CD4-positive, CD25-positive, alpha-beta regulatory T cell (primary cell): ENCODE measurements around the gene SH2D4B. TPM values are rescaled to one million over a fixed set of nuclear protein-coding genes. Genes with fewer than 3 reads are reported as not detected.
"Not testable (repeated sequence)": the region's sequence is repeated elsewhere in the genome, so short reads cannot be mapped to it uniquely, and the experiment has no call there.

Experiments used
- ATAC-seq, 2 donors: fragments of 150-1000 bp; cut with Tn5 transposase; one replicate each; pipeline ENCODE4 v1.10.0; 2021; ENCODE audit warnings: low read depth in 2 of 2, moderate number of reproducible peaks in 2 of 2, moderate library complexity in 1 of 2
- DNase-seq, 3 donors: peaks; one replicate each; pipeline versions ENCODE4 v3.0.0 to v3.0.0-alpha.2; 2012 to 2022; ENCODE audit warnings: mixed read lengths in 1 of 3
- H3K27ac ChIP-seq: one replicate; pipeline ENCODE4 v1.7.0; 2013; ENCODE audit warnings: mild to moderate bottlenecking, low read length; ENCODE audit not compliant: insufficient read depth, poor library complexity, severe bottlenecking
- H3K27me3 ChIP-seq: one replicate; pipeline ENCODE4 v1.7.0; 2013; ENCODE audit warnings: low read length; ENCODE audit not compliant: control insufficient read depth, insufficient read depth
- H3K36me3 ChIP-seq: one replicate; pipeline ENCODE4 v1.7.0; 2013; ENCODE audit warnings: mild to moderate bottlenecking, low read length, moderate library complexity; ENCODE audit not compliant: control insufficient read depth, insufficient read depth
- H3K4me1 ChIP-seq: 2 replicates; pipeline ENCODE4 v1.7.0; 2013; ENCODE audit warnings: mild to moderate bottlenecking, low read length; ENCODE audit not compliant: insufficient read depth, control insufficient read depth, poor library complexity, severe bottlenecking
- H3K4me3 ChIP-seq: one replicate; pipeline ENCODE4 v1.7.0; 2013; ENCODE audit warnings: low read depth, mild to moderate bottlenecking, low read length, moderate library complexity
- H3K9me3 ChIP-seq, 2 experiments: 1 replicate in 1 of 2; 2 replicates in 1 of 2; pipeline ENCODE4 v1.7.0; 2013; ENCODE audit warnings: low read length in 2 of 2, mild to moderate bottlenecking in 1 of 2, moderate library complexity in 1 of 2; ENCODE audit not compliant: control insufficient read depth in 2 of 2
- H3K27ac Mint-ChIP-seq, 3 donors: one replicate each; pipeline ENCODE4 v1.8.0; 2020 to 2022; ENCODE audit warnings: mild to moderate bottlenecking in 3 of 3, mixed read lengths in 3 of 3, moderate library complexity in 2 of 3
- H3K27me3 Mint-ChIP-seq: one replicate; pipeline ENCODE4 v1.8.0; 2022; ENCODE audit warnings: mild to moderate bottlenecking, mixed read lengths
- H3K36me3 Mint-ChIP-seq: one replicate; pipeline ENCODE4 v1.8.0; 2020; ENCODE audit warnings: mixed read lengths
- H3K4me1 Mint-ChIP-seq, 4 donors: one replicate each; pipeline ENCODE4 v1.8.0; 2020 to 2022; ENCODE audit warnings: mixed read lengths in 4 of 4, mild to moderate bottlenecking in 1 of 4
- H3K4me3 Mint-ChIP-seq, 4 donors: one replicate each; pipeline ENCODE4 v1.8.0; 2020 to 2022; ENCODE audit warnings: mild to moderate bottlenecking in 4 of 4, mixed read lengths in 4 of 4, moderate library complexity in 3 of 4
- H3K9me3 Mint-ChIP-seq, 7 donors: one replicate each; pipeline ENCODE4 v1.8.0; 2020 to 2022; ENCODE audit warnings: mixed read lengths in 7 of 7, mild to moderate bottlenecking in 3 of 7, moderate library complexity in 2 of 7
- polyA plus RNA-seq, 4 donors: library from polyadenylated mRNA; unstranded; fragments of 300-500 nt; fragmentation: Illumina TruSeq; gene quantifications; one replicate each; pipeline ENCODE4 v1.2.3, GENCODE V29; 2021
- total RNA-seq: library from RNA; stranded (reverse); gene quantifications from one replicate; pipeline ENCODE4 v1.2.3, GENCODE V29; 2022

Gene SH2D4B
- total and polyA plus RNA-seq, 5 donors from 2014 or later = 0.25 TPM; not detected in 4

GRCh38 chr10:80542053-80542452 lies 4.4 kb downstream of the SH2D4B start:
- Histone ChIP-seq H3K9me3 (no peaks in the 10 kb centered on the region), H3K27ac (no peak overlapping the region), H3K4me3 (no peak overlapping the region), H3K27me3 (no peaks in the 10 kb centered on the region), H3K36me3 (no peaks in the 10 kb centered on the region), H3K4me1 (no peaks in the 10 kb centered on the region)
- Mint-ChIP-seq H3K9me3 (no peaks in the 10 kb centered on the region), H3K4me3 (no peak overlapping the region), H3K4me1 (peaks cover 0 to 9% (median 1%) of the 10 kb centered on the region in 4 donors), H3K36me3 (no peaks in the 10 kb centered on the region), H3K27me3 (peaks cover 20% of the 10 kb centered on the region), H3K27ac (no peak overlapping the region)
- ATAC-seq = no peak
- no peak for DNase-seq

GRCh38 chr10:80542652-80543318 lies 5.1 kb downstream of the SH2D4B start:
- DNase-seq (no peak), ATAC-seq (no peak)
- Mint-ChIP-seq H3K4me3 (no peak overlapping the region), H3K27me3 (peaks cover 24% of the 10 kb centered on the region), H3K27ac (no peak overlapping the region), H3K4me1 (peaks cover 0 to 9% (median 0%) of the 10 kb centered on the region in 4 donors), H3K9me3 (no peaks in the 10 kb centered on the region), H3K36me3 (no peaks in the 10 kb centered on the region)
- Histone ChIP-seq H3K4me3 (no peak overlapping the region), H3K36me3 (no peaks in the 10 kb centered on the region), H3K9me3 (no peaks in the 10 kb centered on the region), H3K4me1 (no peaks in the 10 kb centered on the region), H3K27ac (no peak overlapping the region), H3K27me3 (no peaks in the 10 kb centered on the region)

GRCh38 chr10:80543319-80543672 lies 5.6 kb downstream of the SH2D4B start:
- not testable (repeated sequence) for H3K27ac ChIP-seq, H3K9me3 Mint-ChIP-seq, H3K9me3 ChIP-seq, H3K27ac Mint-ChIP-seq, ATAC-seq, H3K4me3 ChIP-seq, H3K4me1 Mint-ChIP-seq, H3K36me3 Mint-ChIP-seq, H3K36me3 ChIP-seq, H3K27me3 ChIP-seq, H3K4me1 ChIP-seq, H3K4me3 Mint-ChIP-seq, DNase-seq
- H3K27me3 Mint-ChIP-seq = peaks cover 24% of the 10 kb centered on the region

GRCh38 chr10:80544316-80544953 lies 6.7 kb downstream of the SH2D4B start:
- H3K36me3 Mint-ChIP-seq = no peaks in the 10 kb centered on the region

GRCh38 chr10:80545258-80545881 lies 7.7 kb downstream of the SH2D4B start:
- Histone ChIP-seq H3K9me3 (no peaks in the 10 kb centered on the region), H3K4me1 (no peaks in the 10 kb centered on the region), H3K27ac (no peak overlapping the region), H3K36me3 (no peaks in the 10 kb centered on the region), H3K27me3 (no peaks in the 10 kb centered on the region), H3K4me3 (no peak overlapping the region)
- peaks cover 24% of the 10 kb centered on the region for H3K27me3 Mint-ChIP-seq
- H3K4me3 Mint-ChIP-seq = no peak overlapping the region
- DNase-seq (no peak), ATAC-seq (no peak)
- H3K4me1 Mint-ChIP-seq = peaks cover 0 to 4% (median 0%) of the 10 kb centered on the region in 4 donors
- no peaks in the 10 kb centered on the region for H3K36me3 Mint-ChIP-seq
- no peak overlapping the region for H3K27ac Mint-ChIP-seq
- H3K9me3 Mint-ChIP-seq = no peaks in the 10 kb centered on the region

More at GRCh38 chr10:80544316-80544953, 6.7 kb downstream of the SH2D4B start:
- Histone ChIP-seq H3K27me3 (no peaks in the 10 kb centered on the region), H3K4me3 (no peak overlapping the region), H3K9me3 (no peaks in the 10 kb centered on the region), H3K4me1 (no peaks in the 10 kb centered on the region), H3K27ac (no peak overlapping the region), H3K36me3 (no peaks in the 10 kb centered on the region)
- H3K4me1 Mint-ChIP-seq = peaks cover 0 to 4% (median 0%) of the 10 kb centered on the region in 4 donors
- no peaks in the 10 kb centered on the region for H3K9me3 Mint-ChIP-seq
- H3K4me3 Mint-ChIP-seq = no peak overlapping the region
- no peak overlapping the region for H3K27ac Mint-ChIP-seq
- ATAC-seq (no peak), DNase-seq (no peak)
- peaks cover 24% of the 10 kb centered on the region for H3K27me3 Mint-ChIP-seq

- no peaks in the 10 kb centered on the region for H3K36me3 Mint-ChIP-seq
- no peak for DNase-seq
- Histone ChIP-seq H3K27me3 (no peaks in the 10 kb centered on the region), H3K36me3 (no peaks in the 10 kb centered on the region), H3K4me3 (no peak overlapping the region), H3K27ac (no peak overlapping the region), H3K4me1 (no peaks in the 10 kb centered on the region), H3K9me3 (no peaks in the 10 kb centered on the region)
- no peak for ATAC-seq
- H3K9me3 Mint-ChIP-seq = no peaks in the 10 kb centered on the region
- no peaks in the 10 kb centered on the region for H3K4me1 Mint-ChIP-seq
- H3K27me3 Mint-ChIP-seq = peaks cover 27% of the 10 kb centered on the region
- no peak overlapping the region for H3K27ac Mint-ChIP-seq
- no peak overlapping the region for H3K4me3 Mint-ChIP-seq
These were observed 14.5 kb downstream of the SH2D4B start for GRCh38 chr10:80552151-80552646.

GRCh38 chr10:80553436-80553835 lies 15.7 kb downstream of the SH2D4B start:
- Mint-ChIP-seq H3K4me1 (no peaks in the 10 kb centered on the region), H3K27ac (no peak overlapping the region), H3K36me3 (no peaks in the 10 kb centered on the region), H3K4me3 (no peak overlapping the region), H3K27me3 (peaks cover 28% of the 10 kb centered on the region), H3K9me3 (no peaks in the 10 kb centered on the region)
- H3K27me3 ChIP-seq = peaks cover under 1% of the 10 kb centered on the region
- no peak overlapping the region for H3K27ac ChIP-seq
- DNase-seq (no peak), ATAC-seq (no peak)
- H3K4me1 ChIP-seq = no peaks in the 10 kb centered on the region
- H3K4me3 ChIP-seq = no peak overlapping the region
- H3K9me3 ChIP-seq = no peaks in the 10 kb centered on the region
- no peaks in the 10 kb centered on the region for H3K36me3 ChIP-seq
